Thyroid gland (tissue), 4 donors: Measurements from ENCODE around the gene CHGA. TPM values are rescaled to one million over a fixed set of nuclear protein-coding genes. Genes with fewer than 3 reads are reported as not detected.

Source experiments
- DNase-seq, 2 donors: peaks; one replicate each; pipeline ENCODE4 v3.0.0-alpha.2; 2019
- H3K27ac ChIP-seq, 3 donors: fragments of 200-600 bp; sonication (generic); 1 replicate in 2 of 3; 2 replicates in 1 of 3; pipeline ENCODE4 v1.5.1; 2016 to 2019; ENCODE audit warnings: mild to moderate bottlenecking in 1 of 3, moderate library complexity in 1 of 3
- H3K27me3 ChIP-seq: fragments of 200-600 bp; sonication (generic); one replicate; pipeline ENCODE4 v1.5.1; 2019
- H3K36me3 ChIP-seq, 2 donors: fragments of 200-600 bp; sonication (generic); one replicate each; pipeline ENCODE4 v1.5.1; 2016 to 2019
- H3K4me1 ChIP-seq, 2 donors: fragments of 200-600 bp; sonication (generic); one replicate each; pipeline ENCODE4 v1.5.1; 2017 to 2019
- H3K4me3 ChIP-seq, 3 donors: fragments of 200-600 bp; sonication (generic); replicated peaks in 1 of 3; 1 replicate in 2 of 3; 2 replicates in 1 of 3; pipeline ENCODE4 v1.5.1; 2016; ENCODE audit warnings: mild to moderate bottlenecking in 1 of 3
- H3K9me3 ChIP-seq: fragments of 200-600 bp; sonication (generic); one replicate; pipeline ENCODE4 v1.5.1; 2017
- POLR2A ChIP-seq, 2 donors: fragments of 450-650 bp; IDR thresholded peaks; one replicate each; pipeline ENCODE4 v1.6.1; 2017; ENCODE audit warnings: antibody characterized with exemption in 2 of 2, mild to moderate bottlenecking in 2 of 2, moderate library complexity in 1 of 2
- WGBS, 2 donors: methylation state at CpG; one replicate each; pipeline ENCODE4 v1.1.5; 2017; 5-methylcytosine and 5-hydroxymethylcytosine counted together
- intact Hi-C: fragments of 100-400 bp; cut with DNase I; formaldehyde crosslinking; loops from one replicate; pipeline ENCODE4 v1.15.1; 2023
- total RNA-seq, 4 donors: library from RNA; depleted of rRNA; stranded (reverse); fragments of >200 nt; gene quantifications; one replicate each; pipeline ENCODE4 v1.2.3, GENCODE V29; 2016
- TF ChIP-seq, protein P1 (sequence below), 6 experiments: fragments of 200-600 bp in 3 of 6; fragments of 450-650 bp in 3 of 6; sonication (generic) in 3 of 6; IDR thresholded peaks; one replicate each; pipeline ENCODE4 v1.5.1; 2016 to 2019; ENCODE audit warnings: antibody characterized with exemption in 6 of 6, mild to moderate bottlenecking in 2 of 6, inconsistent platforms in 1 of 6, moderate library complexity in 1 of 6

Gene CHGA
- total RNA-seq, 4 donors from 2014 or later, result 0.54 to 9.6 (median 1.5) TPM

DNA sequence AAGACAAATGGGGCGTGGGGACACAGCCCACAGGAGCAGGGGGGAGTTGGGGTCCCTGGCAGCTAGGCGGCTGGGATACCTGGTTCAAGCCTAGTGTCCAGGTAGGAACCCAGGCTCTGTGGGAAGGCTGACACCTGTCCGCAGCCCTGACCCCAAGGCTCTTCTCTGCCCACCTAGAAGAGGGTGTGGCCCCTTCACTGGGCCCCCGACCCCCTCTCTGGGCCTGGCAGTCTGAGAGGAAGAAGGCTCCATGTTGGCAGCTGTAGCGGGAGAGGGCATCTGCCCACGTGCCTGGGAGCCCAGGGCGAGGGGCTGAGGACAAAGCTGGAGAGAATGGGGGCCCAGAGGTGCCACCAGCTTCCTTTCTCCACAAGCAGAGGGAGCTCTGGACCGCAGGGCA is 10.5 kb downstream of the CHGA start:
- 82 to 87% methylated on average over 3 to 8 of the region's 8 CpGs for WGBS, 2 donors
- no peak for TF ChIP-seq POLR2A (IDR thresholded peaks at IDR 0.05)
- TF ChIP-seq, protein P1, sequence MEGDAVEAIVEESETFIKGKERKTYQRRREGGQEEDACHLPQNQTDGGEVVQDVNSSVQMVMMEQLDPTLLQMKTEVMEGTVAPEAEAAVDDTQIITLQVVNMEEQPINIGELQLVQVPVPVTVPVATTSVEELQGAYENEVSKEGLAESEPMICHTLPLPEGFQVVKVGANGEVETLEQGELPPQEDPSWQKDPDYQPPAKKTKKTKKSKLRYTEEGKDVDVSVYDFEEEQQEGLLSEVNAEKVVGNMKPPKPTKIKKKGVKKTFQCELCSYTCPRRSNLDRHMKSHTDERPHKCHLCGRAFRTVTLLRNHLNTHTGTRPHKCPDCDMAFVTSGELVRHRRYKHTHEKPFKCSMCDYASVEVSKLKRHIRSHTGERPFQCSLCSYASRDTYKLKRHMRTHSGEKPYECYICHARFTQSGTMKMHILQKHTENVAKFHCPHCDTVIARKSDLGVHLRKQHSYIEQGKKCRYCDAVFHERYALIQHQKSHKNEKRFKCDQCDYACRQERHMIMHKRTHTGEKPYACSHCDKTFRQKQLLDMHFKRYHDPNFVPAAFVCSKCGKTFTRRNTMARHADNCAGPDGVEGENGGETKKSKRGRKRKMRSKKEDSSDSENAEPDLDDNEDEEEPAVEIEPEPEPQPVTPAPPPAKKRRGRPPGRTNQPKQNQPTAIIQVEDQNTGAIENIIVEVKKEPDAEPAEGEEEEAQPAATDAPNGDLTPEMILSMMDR (IDR thresholded peaks at IDR 0.05), result no peak
- Histone ChIP-seq H3K4me3 (no peak overlapping the region), H3K27ac (no peak overlapping the region), H3K4me1 (no peaks in the 10 kb centered on the region), H3K36me3 (no peaks in the 10 kb centered on the region), H3K9me3 (no peaks in the 10 kb centered on the region), H3K27me3 (no peaks in the 10 kb centered on the region)
- intact Hi-C loops, result no loop called here
- DNase-seq, result no peak

DNA sequence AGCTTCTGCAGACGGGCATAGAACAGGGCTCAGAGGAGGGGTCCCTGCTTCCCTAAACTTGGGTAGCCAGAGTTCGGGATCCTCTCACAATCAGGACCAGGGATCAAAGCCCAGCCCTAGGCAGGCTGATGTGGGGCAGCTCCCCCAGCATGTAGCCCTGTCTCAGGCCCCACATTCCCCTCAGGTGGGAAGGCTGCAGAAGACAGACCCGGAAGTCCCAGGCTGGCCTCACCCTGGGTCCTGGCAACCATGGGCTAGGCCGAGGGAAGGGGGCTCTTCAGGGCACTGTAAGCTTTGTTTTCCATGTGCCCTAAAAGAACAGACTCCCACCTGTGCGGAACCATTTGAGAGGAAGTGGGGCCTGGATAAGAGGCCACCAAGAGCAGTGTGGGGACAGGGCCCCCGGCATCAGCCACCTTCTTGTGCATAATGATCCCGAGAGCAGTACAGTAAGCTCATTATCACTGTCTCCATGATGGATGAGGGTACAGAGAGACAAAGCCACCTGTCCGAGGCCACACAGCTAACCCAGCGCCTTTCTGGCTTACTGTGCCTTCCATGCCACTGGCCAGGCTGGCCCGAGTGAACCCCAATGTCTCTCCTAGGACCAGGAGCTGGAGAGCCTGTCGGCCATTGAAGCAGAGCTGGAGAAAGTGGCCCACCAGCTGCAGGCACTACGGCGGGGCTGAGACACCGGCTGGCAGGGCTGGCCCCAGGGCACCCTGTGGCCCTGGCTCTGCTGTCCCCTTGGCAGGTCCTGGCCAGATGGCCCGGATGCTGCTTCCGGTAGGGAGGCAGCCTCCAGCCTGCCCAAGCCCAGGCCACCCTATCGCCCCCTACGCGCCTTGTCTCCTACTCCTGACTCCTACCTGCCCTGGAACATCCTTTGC is 11.5 kb downstream of the CHGA start:
- no peaks in the 10 kb centered on the region for H3K36me3 ChIP-seq
- intact Hi-C loops, result no loop called here
- no peaks in the 10 kb centered on the region for H3K4me1 ChIP-seq
- no peak for DNase-seq
- 78 to 79% methylated on average over 11 to 17 of the region's 19 CpGs for WGBS, 2 donors
- H3K4me3 ChIP-seq, result no peak overlapping the region
- no peaks in the 10 kb centered on the region for H3K9me3 ChIP-seq
- H3K27me3 ChIP-seq, result no peaks in the 10 kb centered on the region
- no peak for TF ChIP-seq POLR2A (IDR thresholded peaks at IDR 0.05)
- TF ChIP-seq, protein P1 (IDR thresholded peaks at IDR 0.05), result no peak
- no peak overlapping the region for H3K27ac ChIP-seq

DNA sequence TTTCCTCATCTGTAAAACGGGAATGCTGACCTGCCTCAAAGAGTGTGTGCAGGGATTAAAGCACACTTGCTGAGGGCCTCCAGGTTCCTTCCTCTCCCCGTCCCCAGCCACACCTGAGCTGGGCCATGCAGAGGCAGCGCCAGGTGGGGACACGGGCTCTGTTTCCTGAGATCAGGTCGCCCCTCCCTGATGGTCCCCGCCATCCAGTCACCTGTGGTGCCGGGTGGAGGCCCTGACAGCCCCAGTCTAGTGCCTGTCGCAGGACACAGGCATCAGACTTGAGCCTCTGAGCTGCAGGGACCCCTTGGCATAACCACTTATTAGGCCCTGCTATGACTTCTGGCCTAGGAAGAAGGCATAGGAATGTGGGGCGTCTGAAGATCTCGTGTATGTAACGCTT is 12.5 kb downstream of the CHGA start:
- no peaks in the 10 kb centered on the region for H3K9me3 ChIP-seq
- intact Hi-C loops, result no loop called here
- H3K36me3 ChIP-seq, result no peaks in the 10 kb centered on the region
- H3K27ac ChIP-seq, result no peak overlapping the region
- no peak overlapping the region for H3K4me3 ChIP-seq
- no peak for DNase-seq
- WGBS, 2 donors, result 87 to 89% methylated on average over 11 of the region's 11 CpGs
- H3K27me3 ChIP-seq, result no peaks in the 10 kb centered on the region
- TF ChIP-seq, protein P1 (IDR thresholded peaks at IDR 0.05), result no peak
- no peaks in the 10 kb centered on the region for H3K4me1 ChIP-seq

DNA sequence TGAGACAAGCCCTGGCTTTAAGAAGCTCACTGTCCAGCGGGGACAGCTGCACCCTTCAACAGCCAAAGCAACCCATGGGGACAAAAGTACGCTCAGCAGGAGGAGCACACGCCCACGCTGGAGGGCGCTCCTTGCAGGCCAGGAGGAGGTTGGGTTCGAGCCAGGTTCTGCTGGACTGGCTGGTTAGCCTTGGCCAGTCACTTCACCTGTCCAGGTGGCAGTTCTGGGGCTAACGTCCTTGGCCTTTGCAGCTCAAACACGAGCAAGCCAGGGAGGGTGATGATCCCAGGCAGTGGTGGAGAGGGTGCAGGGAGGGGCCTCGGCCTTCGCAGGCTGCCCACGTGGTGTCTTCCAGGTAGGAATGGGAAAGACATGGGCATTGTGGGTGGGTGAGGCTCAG is 13.1 kb downstream of the CHGA start:
- Histone ChIP-seq H3K36me3 (no peaks in the 10 kb centered on the region), H3K9me3 (no peaks in the 10 kb centered on the region), H3K4me3 (no peak overlapping the region), H3K27me3 (no peaks in the 10 kb centered on the region), H3K4me1 (no peaks in the 10 kb centered on the region), H3K27ac (no peak overlapping the region)
- TF ChIP-seq POLR2A (IDR thresholded peaks at IDR 0.05), result no peak
- TF ChIP-seq, protein P1 (IDR thresholded peaks at IDR 0.05), result no peak
- intact Hi-C loops, result no loop called here
- WGBS, 2 donors, result 82 to 83% methylated on average over 10 of the region's 11 CpGs
- DNase-seq, result no peak
